ENCODE results near the gene CGB1. TPM values are rescaled to one million over a fixed set of nuclear protein-coding genes. Genes with fewer than 3 reads are reported as not detected.

Gene CGB1
- total and polyA plus RNA-seq, 2 of the 13 experiments (the other 11 are each of a cell fraction or from before 2014, with no cell fraction given): not detected

GRCh38 chr19:48992581-48993174 is 44.0 kb downstream of the CGB1 start (continued):
- TF ChIP-seq KLF13 (CRISPR knock-in tag; IDR thresholded peaks at IDR 0.05) (0 out of 2 replicates have a peak, but pooled peaks have one; percentile 60), HIC2 (CRISPR knock-in tag; IDR thresholded peaks at IDR 0.05; ENCODE audit: low read depth) (no peak), CENPX (CRISPR knock-in tag; IDR thresholded peaks at IDR 0.05) (no peak), BCL6 (CRISPR knock-in tag; IDR thresholded peaks at IDR 0.05) (no peak), POGZ (CRISPR knock-in tag; IDR thresholded peaks at IDR 0.05) (no peak), ZNF335 (CRISPR knock-in tag; IDR thresholded peaks at IDR 0.05) (no peak), ISL2 (CRISPR knock-in tag; IDR thresholded peaks at IDR 0.05) (no peak), ZBTB7A (CRISPR knock-in tag; IDR thresholded peaks at IDR 0.05) (no peak), TFAP4 (IDR thresholded peaks at IDR 0.05; ENCODE audit: borderline replicate concordance, low read depth) (no peak), ELF1 (CRISPR knock-in tag; IDR thresholded peaks at IDR 0.05) (no peak), HOXA5 (CRISPR knock-in tag; IDR thresholded peaks at IDR 0.05) (no peak), PHF20 (CRISPR knock-in tag; IDR thresholded peaks at IDR 0.05) (no peak)
- TF ChIP-seq, protein P1, sequence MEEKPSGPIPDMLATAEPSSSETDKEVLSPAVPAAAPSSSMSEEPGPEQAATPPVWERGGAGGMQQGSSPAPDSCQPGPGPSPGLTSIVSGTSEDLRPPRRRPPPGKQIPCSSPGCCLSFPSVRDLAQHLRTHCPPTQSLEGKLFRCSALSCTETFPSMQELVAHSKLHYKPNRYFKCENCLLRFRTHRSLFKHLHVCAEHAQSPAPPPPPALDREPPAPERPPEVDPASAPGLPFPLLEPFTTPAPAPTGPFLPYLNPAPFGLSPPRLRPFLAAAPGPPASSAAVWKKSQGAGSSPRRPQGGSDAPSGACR (CRISPR knock-in tag; IDR thresholded peaks at IDR 0.05): no peak
- TF ChIP-seq, protein P2, sequence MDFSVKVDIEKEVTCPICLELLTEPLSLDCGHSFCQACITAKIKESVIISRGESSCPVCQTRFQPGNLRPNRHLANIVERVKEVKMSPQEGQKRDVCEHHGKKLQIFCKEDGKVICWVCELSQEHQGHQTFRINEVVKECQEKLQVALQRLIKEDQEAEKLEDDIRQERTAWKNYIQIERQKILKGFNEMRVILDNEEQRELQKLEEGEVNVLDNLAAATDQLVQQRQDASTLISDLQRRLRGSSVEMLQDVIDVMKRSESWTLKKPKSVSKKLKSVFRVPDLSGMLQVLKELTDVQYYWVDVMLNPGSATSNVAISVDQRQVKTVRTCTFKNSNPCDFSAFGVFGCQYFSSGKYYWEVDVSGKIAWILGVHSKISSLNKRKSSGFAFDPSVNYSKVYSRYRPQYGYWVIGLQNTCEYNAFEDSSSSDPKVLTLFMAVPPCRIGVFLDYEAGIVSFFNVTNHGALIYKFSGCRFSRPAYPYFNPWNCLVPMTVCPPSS (IDR thresholded peaks at IDR 0.05): no peak
- TF ChIP-seq, protein P3, sequence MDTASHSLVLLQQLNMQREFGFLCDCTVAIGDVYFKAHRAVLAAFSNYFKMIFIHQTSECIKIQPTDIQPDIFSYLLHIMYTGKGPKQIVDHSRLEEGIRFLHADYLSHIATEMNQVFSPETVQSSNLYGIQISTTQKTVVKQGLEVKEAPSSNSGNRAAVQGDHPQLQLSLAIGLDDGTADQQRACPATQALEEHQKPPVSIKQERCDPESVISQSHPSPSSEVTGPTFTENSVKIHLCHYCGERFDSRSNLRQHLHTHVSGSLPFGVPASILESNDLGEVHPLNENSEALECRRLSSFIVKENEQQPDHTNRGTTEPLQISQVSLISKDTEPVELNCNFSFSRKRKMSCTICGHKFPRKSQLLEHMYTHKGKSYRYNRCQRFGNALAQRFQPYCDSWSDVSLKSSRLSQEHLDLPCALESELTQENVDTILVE (CRISPR knock-in tag; IDR thresholded peaks at IDR 0.05): no peak
- TF ChIP-seq, protein P4, sequence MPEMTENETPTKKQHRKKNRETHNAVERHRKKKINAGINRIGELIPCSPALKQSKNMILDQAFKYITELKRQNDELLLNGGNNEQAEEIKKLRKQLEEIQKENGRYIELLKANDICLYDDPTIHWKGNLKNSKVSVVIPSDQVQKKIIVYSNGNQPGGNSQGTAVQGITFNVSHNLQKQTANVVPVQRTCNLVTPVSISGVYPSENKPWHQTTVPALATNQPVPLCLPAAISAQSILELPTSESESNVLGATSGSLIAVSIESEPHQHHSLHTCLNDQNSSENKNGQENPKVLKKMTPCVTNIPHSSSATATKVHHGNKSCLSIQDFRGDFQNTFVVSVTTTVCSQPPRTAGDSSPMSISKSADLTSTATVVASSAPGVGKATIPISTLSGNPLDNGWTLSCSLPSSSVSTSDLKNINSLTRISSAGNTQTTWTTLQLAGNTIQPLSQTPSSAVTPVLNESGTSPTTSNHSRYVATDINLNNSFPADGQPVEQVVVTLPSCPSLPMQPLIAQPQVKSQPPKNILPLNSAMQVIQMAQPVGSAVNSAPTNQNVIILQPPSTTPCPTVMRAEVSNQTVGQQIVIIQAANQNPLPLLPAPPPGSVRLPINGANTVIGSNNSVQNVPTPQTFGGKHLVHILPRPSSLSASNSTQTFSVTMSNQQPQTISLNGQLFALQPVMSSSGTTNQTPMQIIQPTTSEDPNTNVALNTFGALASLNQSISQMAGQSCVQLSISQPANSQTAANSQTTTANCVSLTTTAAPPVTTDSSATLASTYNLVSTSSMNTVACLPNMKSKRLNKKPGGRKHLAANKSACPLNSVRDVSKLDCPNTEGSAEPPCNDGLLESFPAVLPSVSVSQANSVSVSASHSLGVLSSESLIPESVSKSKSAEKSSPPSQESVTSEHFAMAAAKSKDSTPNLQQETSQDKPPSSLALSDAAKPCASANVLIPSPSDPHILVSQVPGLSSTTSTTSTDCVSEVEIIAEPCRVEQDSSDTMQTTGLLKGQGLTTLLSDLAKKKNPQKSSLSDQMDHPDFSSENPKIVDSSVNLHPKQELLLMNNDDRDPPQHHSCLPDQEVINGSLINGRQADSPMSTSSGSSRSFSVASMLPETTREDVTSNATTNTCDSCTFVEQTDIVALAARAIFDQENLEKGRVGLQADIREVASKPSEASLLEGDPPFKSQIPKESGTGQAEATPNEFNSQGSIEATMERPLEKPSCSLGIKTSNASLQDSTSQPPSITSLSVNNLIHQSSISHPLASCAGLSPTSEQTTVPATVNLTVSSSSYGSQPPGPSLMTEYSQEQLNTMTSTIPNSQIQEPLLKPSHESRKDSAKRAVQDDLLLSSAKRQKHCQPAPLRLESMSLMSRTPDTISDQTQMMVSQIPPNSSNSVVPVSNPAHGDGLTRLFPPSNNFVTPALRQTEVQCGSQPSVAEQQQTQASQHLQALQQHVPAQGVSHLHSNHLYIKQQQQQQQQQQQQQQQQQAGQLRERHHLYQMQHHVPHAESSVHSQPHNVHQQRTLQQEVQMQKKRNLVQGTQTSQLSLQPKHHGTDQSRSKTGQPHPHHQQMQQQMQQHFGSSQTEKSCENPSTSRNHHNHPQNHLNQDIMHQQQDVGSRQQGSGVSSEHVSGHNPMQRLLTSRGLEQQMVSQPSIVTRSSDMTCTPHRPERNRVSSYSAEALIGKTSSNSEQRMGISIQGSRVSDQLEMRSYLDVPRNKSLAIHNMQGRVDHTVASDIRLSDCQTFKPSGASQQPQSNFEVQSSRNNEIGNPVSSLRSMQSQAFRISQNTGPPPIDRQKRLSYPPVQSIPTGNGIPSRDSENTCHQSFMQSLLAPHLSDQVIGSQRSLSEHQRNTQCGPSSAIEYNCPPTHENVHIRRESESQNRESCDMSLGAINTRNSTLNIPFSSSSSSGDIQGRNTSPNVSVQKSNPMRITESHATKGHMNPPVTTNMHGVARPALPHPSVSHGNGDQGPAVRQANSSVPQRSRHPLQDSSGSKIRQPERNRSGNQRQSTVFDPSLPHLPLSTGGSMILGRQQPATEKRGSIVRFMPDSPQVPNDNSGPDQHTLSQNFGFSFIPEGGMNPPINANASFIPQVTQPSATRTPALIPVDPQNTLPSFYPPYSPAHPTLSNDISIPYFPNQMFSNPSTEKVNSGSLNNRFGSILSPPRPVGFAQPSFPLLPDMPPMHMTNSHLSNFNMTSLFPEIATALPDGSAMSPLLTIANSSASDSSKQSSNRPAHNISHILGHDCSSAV (CRISPR knock-in tag; IDR thresholded peaks at IDR 0.05; ENCODE audit: borderline replicate concordance): no peak
